ENCODE data around the gene ZBTB7C.

DNA sequence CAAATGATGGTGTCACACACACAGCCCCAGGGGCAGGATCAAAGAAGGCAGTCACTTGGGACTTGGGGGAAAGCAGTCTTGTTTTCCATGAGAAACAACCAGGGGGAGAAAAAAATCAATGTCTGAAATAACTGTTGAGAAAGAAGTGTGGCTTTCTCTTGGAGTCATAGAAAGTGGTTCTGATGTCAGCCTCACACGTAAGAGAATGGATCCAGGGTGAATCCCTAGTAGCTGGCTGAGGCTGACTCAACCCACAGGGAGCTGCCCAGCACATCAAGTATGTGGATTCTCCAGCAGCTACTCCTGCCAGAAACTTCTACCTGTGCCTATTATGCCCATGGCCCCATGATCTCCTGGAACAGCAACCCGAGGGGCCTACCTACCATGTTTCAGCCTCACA, 33.6 kb upstream of the ZBTB7C start:
- no peak for TF ChIP-seq FOXM1 (IDR thresholded peaks at IDR 0.05; ENCODE audit: low read depth)
- TF ChIP-seq MXI1 (IDR thresholded peaks at IDR 0.05; ENCODE audit: low read depth, low read length): no peak
- no peak for TF ChIP-seq RAD21 (IDR thresholded peaks at IDR 0.05; ENCODE audit: low read length)
- TF ChIP-seq, protein P1, sequence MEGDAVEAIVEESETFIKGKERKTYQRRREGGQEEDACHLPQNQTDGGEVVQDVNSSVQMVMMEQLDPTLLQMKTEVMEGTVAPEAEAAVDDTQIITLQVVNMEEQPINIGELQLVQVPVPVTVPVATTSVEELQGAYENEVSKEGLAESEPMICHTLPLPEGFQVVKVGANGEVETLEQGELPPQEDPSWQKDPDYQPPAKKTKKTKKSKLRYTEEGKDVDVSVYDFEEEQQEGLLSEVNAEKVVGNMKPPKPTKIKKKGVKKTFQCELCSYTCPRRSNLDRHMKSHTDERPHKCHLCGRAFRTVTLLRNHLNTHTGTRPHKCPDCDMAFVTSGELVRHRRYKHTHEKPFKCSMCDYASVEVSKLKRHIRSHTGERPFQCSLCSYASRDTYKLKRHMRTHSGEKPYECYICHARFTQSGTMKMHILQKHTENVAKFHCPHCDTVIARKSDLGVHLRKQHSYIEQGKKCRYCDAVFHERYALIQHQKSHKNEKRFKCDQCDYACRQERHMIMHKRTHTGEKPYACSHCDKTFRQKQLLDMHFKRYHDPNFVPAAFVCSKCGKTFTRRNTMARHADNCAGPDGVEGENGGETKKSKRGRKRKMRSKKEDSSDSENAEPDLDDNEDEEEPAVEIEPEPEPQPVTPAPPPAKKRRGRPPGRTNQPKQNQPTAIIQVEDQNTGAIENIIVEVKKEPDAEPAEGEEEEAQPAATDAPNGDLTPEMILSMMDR (IDR thresholded peaks at IDR 0.05): no peak

Data from SK-N-SH (cell line).